NOMO-1 treated with dmso at 0.1 percent for 144 hours (cell line): ENCODE results near the gene HSPA1B.
"Not testable (repeated sequence)": the region's sequence is repeated elsewhere in the genome, so short reads cannot be mapped to it uniquely, and the experiment has no call there.

Experiments
- DNase-seq: peaks from one replicate; lab custom pipeline; 2025; ENCODE audit not compliant: unreplicated experiment; lab: John Stamatoyannopoulos, UW

Gene HSPA1B

GRCh38 chr6:31827286-31828079, at the start of gene HSPA1B:
Gene HSPA1B (plus strand): TSS chr6:31827738. CDS start chr6:31827951, 213 bp downstream.
- DNase-seq: peak; percentile 100

- DNase-seq: no peak
Observed at GRCh38 chr6:31778193-31778592, 49.3 kb upstream of the HSPA1B start.

GRCh38 chr6:31778999-31779885, 48.3 kb upstream of the HSPA1B start:
- DNase-seq: no peak

- DNase-seq: no peak
Observed at GRCh38 chr6:31779908-31780307, 47.6 kb upstream of the HSPA1B start.

GRCh38 chr6:31780507-31781243, 46.9 kb upstream of the HSPA1B start:
- no peak for DNase-seq

- no peak for DNase-seq
Observed at GRCh38 chr6:31781244-31782125, 46.1 kb upstream of the HSPA1B start.

- no peak for DNase-seq
Observed at GRCh38 chr6:31782126-31782855, 45.2 kb upstream of the HSPA1B start.

GRCh38 chr6:31784098-31784925, 43.2 kb upstream of the HSPA1B start:
- DNase-seq: no peak

GRCh38 chr6:31785475-31785874, 42.1 kb upstream of the HSPA1B start:
- DNase-seq: no peak

- DNase-seq: no peak
Observed at GRCh38 chr6:31791324-31792089, 36.0 kb upstream of the HSPA1B start.

GRCh38 chr6:31792090-31792374, 35.5 kb upstream of the HSPA1B start:
- DNase-seq: no peak

GRCh38 chr6:31792761-31793171, 34.8 kb upstream of the HSPA1B start:
- DNase-seq: no peak

- not testable (repeated sequence) for DNase-seq
Observed at GRCh38 chr6:31793927-31794245, 33.7 kb upstream of the HSPA1B start.

GRCh38 chr6:31794294-31794865, 33.2 kb upstream of the HSPA1B start:
- no peak for DNase-seq

- DNase-seq: no peak
Observed at GRCh38 chr6:31794866-31795615, 32.5 kb upstream of the HSPA1B start.

- peak; percentile 94 for DNase-seq
Observed at GRCh38 chr6:31795616-31796298, 31.8 kb upstream of the HSPA1B start, which contains the start of gene VARS1. Gene VARS1 (minus strand): TSS chr6:31795752. CDS start chr6:31795217, 535 bp downstream.

GRCh38 chr6:31796993-31797385, 30.5 kb upstream of the HSPA1B start:
- DNase-seq: no peak
